Stimulated activated CD8-positive, alpha-beta memory T cell treated with anti-CD3 and anti-CD28 coated beads, Interleukin-2, amount 100 ng/mL, for 48 hours (primary cell): Measurements from ENCODE around the gene POLE.
"Not testable (repeated sequence)": the region's sequence is repeated elsewhere in the genome, so short reads cannot be mapped to it uniquely, and the experiment has no call there.

Experiments used
- DNase-seq, 2 donors: peaks; one replicate each; pipeline ENCODE4 v3.0.0-alpha.2; 2020; ENCODE audit warnings: low read depth in 2 of 2

The POLE gene

DNA sequence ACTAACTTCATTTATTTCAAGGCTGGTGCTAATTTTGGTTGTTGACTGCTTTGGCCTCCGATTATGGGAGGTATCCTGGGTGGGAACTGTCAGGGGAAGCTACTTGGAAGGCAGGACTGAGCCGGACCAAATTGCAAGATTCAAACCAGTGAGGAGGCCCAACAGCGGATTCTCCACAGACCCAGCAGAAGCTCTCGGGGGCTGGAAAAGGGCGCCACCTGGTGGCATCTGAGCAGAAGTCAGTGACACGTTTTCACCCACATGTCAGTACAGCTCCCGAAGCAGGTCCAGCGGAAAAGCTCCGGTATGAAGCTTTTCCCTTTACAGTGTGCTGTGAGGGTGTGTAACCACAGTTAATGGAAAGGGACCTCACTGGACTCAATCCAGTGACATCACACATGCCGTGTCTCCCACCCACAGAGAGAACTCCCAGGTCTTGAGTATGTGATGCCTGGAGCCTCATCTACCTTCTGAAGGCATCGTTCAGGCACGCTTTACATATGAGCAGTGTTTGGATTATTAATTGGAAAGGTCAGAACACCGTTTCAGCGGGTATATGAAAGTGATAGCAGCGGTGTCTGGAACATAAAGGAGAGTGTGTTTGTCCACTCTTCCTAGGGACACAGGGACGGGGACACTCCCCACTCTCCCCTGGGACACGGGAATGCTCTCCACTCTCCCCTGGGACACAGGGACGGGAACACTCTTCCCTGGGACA lies 72.1 kb downstream of the POLE start:
- DNase-seq, result peak; percentile 72 to 75

GRCh38 chr12:132614029-132614428 lies 73.1 kb downstream of the POLE start:
- DNase-seq, result no peak

DNA sequence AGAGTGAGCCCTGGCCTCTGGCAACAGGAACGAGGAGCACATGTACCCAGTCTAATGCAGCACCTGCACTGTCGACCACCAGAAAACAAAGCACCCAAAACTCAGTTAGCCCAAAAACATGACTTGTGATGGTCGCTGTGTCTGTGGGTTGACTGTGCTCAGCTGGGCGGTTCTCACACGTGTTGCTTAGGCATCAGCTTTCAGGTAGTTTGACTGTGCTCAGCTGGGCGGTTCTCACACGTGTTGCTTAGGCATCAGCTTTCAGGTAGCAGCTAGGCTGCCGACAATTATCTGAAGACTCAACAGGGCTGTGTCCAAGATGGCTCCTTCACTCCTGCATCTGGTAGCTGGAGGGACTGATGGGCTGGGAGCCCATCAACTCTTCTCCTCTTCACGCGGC lies 75.5 kb downstream of the POLE start:
- DNase-seq, result no peak

DNA sequence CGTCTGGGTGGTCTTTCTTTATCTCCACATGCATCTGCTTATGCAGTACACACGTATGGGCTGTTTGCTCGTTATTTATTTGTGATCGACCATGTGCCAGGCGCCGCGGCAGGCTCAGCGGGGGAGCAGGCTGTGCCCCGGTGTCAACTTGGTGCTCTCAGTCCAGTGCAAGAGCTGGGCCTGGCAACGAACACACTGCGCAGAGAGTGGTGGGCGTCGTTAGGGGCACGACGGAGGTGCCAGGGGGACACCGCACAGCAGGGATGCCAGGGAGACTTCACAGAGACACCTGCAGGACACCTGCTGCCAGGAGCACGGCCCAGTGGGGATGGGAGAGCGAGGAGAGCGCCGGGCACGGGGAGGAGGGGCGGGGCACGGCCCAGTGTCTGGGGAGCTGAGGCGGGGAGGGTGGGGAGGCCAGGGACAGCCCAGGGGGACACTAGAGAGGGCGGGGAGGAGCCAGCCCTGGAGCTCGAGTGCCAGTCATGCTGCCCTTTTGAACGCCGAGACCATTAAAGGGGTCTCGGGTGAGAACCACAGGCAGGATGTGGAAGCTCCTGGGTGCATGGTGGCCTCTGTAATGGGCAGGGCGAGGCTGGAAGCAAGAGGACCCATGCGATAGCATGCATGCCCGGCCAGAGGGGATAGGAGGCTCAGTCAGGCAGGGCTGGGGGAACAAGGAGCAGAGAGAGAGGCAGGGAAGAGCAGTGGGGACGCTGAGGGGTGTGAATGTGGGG lies 76.1 kb downstream of the POLE start:
- no peak for DNase-seq

GRCh38 chr12:132610051-132610759 lies 76.9 kb downstream of the POLE start, which contains the start of gene LRCOL1:
TSS of gene LRCOL1 (minus strand) at chr12:132610582. CDS start at chr12:132606251, 4,331 bp downstream.
- no peak for DNase-seq

DNA sequence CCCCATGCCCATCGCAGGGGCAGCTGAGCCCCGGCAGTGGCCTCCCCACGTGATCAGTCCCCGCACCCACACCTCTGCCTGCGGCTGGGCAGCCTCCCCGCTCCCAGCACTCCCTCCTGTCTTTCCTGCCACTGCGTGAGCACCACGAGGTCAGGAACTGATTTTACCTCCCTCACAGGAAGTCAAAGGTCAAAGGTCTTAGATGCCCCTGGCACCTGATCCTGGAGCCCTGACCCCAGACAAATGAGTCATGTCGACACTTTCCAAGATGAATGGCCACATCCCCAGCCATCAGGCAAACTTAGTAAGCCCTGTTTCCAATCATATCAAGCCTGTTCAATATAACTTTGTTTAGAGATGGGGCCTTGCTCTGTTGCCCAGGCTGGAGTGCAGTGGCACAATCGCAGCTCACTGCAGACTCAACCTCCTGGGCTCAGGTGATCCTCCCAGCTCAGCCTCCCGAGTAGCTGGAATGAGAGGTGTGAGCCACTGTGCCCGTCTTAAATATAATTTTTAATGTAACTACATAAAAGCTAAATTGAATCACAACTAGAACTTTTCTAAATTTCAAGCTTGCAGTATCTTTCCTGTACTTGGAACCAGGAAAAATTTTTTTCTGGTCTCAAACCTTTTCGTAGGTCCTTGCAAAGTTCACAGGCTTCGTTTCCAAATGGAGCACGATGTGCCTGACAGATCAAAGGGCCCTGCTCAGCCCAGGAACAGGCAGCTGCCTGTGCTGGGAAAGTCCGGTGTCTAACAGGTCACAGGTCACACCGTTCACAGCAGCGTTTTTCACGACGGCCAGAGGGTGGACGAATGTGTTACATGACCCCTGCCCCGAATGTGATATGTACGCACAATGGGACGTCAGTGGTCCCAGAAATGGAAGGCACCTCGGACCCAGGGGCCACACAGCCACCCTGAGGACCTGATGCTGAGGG lies 78.6 kb downstream of the POLE start:
- no peak for DNase-seq

GRCh38 chr12:132606927-132607326 lies 80.2 kb downstream of the POLE start:
- no peak for DNase-seq

DNA sequence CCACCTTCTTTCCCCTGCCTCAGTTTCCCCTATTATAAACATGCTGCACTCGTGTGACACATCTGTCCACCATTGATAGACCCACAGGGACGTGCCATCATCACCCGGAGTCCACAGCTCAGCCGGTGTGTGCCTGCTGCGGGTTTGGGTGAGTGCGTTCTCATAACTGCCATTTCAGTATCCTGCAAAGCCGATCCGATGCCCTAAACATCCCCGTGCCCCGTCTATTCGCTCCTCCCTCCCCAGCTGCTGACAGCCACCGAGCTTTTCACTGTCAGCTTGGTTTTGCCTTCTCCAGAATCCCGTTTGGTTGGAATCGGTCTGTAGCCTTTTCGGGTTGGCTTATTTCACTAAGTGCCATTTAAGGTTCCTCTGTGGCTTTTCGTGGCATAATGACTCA lies 80.7 kb downstream of the POLE start:
- no peak for DNase-seq

DNA sequence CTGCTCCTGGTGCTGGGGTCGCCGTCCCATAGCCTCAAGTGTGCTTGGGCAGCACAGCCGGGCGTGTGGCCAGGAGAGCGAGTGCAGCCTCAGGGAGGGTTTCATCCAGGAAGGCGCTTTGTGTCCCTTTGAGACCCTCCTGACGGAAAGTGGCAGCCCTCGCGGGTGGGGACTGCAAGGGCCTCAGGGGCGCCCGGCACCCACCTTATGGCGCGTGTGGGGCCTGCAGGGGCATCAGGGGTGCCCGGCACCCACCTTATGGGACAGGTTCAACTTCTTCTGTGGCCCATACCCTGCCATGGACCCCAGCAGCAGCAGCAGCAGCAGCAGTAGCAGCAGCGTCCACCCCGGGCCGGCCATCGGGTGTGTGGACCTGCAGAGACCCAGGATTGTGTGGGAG lies 81.2 kb downstream of the POLE start:
- DNase-seq, result no peak

DNA sequence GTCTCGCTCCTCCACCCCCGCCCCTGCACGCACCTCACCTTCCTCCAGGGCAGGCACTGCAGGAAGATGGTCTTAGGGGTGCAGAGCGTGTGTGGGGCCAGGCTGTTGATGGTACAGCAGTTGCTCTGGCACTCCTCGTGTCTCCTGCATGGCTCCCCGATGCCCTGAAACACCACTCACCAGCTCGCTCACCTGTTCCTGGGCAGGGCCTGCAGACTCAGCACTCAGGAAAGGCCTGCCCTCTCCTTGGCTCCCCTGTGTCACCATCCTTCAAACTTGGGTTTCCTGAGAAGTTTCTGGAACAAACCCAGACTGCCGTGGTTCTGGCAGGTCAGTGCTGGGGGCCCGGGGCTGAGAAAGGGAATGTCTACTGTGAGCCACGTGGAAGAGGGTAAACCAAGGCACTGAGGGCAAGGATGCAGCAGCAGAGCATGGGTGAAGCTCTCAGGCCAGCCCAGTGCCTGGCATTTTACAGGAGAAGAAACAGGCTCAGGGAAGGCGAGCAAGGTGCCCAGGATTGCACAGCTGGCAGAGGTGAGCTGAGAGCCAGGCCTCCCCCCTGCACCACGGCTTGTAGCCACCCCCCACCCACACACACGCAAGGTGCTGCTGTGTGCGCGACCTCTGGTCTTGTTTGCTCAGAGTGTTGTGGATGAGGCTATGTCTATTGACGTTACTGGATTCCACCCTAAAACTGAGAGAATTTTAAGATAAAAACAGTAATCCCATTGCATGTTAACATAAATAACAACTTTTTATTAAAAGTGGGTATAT lies 82.3 kb downstream of the POLE start:
- no peak for DNase-seq

GRCh38 chr12:132604151-132604618 lies 83.0 kb downstream of the POLE start:
- no peak for DNase-seq

DNA sequence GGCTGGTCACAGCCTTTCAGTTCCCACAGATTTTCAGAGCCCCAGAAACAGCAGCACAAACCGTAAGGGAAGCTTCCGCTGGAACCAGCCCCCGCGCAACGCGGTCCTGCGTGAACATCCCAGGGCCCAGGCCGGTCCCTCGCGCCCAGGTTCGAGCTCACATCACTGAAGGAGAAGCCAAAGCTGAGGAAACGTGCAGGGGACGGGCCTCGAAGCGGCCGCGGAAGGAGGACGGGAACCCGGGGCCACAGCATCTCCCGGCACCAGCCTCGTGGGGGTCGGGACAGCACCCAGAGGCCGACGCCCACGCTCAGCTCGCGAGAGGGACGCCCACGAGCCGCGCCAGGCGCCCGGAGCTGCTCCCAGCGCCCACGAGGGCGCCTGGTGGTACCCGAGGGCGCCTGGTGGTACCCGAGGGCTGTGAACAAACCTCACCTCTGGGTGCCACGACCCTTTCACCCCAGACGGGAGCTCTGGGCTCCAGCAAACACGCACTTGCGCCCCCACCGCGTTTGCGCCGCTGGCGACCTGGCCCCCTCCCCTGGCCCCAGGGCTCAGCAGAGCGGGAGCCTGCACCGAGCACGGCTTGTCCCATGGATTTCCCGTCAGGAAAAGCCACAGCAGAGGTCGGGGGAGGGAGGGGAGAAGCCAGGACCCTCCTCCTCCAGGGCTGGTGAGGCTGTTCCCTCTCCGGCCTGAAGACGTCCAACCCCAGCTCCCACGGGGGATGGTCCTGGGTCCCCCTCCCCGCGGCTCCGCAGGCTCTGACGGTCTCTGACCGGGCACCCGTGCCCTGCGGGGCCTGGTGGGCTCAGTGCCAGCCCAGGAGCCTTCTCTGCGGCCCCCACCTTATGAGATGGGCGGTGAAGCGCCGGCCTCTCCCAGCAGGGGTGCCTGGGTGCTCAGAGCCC lies 83.6 kb downstream of the POLE start:
- no peak for DNase-seq

DNA sequence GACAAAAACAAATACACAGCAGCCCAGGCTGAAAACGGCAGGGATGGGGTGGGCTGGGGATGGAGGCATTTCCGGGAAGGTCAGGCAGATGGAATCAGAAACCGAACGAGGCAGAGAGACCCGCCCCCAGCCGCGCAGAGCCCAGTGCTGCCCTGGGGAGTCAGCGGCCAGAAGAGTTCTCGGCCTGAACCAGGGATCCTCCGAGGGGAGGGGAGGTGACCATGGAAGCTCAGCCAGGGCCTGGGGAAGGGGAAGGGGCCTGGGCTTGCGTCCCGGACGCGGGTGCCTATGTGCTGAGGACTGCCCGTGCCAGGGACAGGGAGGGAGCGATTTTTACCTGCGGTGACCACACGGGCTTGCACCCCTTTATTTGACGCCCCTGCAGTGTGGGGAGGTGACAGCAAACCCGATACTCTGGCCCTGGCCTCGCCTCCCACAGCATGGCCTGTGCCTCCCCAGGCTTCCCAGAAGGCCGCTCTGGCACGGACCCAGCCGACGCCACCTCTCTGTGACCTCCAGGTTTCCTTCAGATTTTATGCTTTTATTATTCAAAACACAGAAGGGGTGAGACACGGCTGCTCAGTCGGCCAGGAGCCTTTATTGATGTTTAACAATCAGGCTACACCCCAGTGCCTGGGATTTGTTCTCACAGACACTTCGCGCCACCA lies 84.4 kb downstream of the POLE start:
- no peak for DNase-seq

GRCh38 chr12:132601171-132601883 lies 85.8 kb downstream of the POLE start:
- no peak for DNase-seq

- DNase-seq, result peak; percentile 14 to 27
Measured at GRCh38 chr12:132600048-132601032, 86.8 kb downstream of the POLE start.

GRCh38 chr12:132599502-132599901 lies 87.6 kb downstream of the POLE start:
- not testable (repeated sequence) for DNase-seq
